NB4 (cell line): Measurements from ENCODE around the gene SLC4A2.

ENCODE experiments used
- DNase-seq: peaks from one replicate; pipeline ENCODE4 v3.0.0; 2010; ENCODE audit warnings: low read depth
- H3K4me3 ChIP-seq: one replicate; pipeline ENCODE4 v1.5.1; 2011; ENCODE audit warnings: mild to moderate bottlenecking, low read depth, low read length, moderate library complexity
- MYC ChIP-seq: IDR thresholded peaks from 2 replicates; pipeline ENCODE4 v1.6.1; 2011; ENCODE audit warnings: low read depth, low read length
- POLR2A ChIP-seq: IDR thresholded peaks from 2 replicates; pipeline ENCODE4 v1.6.1; 2011; ENCODE audit warnings: mild to moderate bottlenecking; ENCODE audit not compliant: insufficient read length; ENCODE audit errors: extremely low read depth
- TF ChIP-seq, protein P1 (sequence below): IDR thresholded peaks from 2 replicates; pipeline ENCODE4 v1.6.1; 2011; ENCODE audit warnings: low read depth, low read length
- TF ChIP-seq, protein P2 (sequence below): IDR thresholded peaks from one replicate; pipeline ENCODE4 v1.5.1; 2012; ENCODE audit warnings: low read depth, low read length

SLC4A2 gene

GRCh38 chr7:151034312-151035025 is 24.9 kb upstream of the SLC4A2 start:
- no peak for DNase-seq
- no peak for TF ChIP-seq MYC
- TF ChIP-seq POLR2A = no peak
- TF ChIP-seq, protein P1, sequence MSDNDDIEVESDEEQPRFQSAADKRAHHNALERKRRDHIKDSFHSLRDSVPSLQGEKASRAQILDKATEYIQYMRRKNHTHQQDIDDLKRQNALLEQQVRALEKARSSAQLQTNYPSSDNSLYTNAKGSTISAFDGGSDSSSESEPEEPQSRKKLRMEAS = no peak
- TF ChIP-seq, protein P2, sequence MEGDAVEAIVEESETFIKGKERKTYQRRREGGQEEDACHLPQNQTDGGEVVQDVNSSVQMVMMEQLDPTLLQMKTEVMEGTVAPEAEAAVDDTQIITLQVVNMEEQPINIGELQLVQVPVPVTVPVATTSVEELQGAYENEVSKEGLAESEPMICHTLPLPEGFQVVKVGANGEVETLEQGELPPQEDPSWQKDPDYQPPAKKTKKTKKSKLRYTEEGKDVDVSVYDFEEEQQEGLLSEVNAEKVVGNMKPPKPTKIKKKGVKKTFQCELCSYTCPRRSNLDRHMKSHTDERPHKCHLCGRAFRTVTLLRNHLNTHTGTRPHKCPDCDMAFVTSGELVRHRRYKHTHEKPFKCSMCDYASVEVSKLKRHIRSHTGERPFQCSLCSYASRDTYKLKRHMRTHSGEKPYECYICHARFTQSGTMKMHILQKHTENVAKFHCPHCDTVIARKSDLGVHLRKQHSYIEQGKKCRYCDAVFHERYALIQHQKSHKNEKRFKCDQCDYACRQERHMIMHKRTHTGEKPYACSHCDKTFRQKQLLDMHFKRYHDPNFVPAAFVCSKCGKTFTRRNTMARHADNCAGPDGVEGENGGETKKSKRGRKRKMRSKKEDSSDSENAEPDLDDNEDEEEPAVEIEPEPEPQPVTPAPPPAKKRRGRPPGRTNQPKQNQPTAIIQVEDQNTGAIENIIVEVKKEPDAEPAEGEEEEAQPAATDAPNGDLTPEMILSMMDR = no peak
- H3K4me3 ChIP-seq = no peak overlapping the region

GRCh38 chr7:151035026-151035717 is 24.2 kb upstream of the SLC4A2 start:
- TF ChIP-seq, protein P1 = no peak
- TF ChIP-seq POLR2A = no peak
- TF ChIP-seq MYC = no peak
- TF ChIP-seq, protein P2 = no peak
- H3K4me3 ChIP-seq = no peak overlapping the region
- no peak for DNase-seq

DNA sequence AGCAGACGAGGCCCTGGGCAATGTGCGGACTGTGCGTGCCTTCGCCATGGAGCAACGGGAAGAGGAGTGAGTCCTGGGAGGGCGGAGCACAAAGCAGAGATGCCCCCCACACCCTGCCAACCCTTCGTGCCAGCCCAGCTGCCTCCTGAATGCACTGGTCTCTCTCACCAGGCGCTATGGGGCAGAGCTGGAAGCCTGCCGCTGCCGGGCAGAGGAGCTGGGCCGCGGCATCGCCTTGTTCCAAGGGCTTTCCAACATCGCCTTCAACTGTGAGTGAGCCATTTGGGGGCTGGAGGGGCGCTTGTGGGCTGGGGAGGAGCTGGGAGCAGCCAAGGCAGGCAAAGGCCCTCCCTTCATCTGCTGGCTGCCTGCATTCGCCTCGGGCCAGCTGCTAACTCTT is 23.5 kb upstream of the SLC4A2 start:
- DNase-seq = no peak
- H3K4me3 ChIP-seq = no peak overlapping the region
- no peak for TF ChIP-seq MYC
- TF ChIP-seq, protein P1 = no peak
- TF ChIP-seq POLR2A = no peak
- TF ChIP-seq, protein P2 = no peak

GRCh38 chr7:151038951-151039849 is 20.2 kb upstream of the SLC4A2 start:
- no peak overlapping the region for H3K4me3 ChIP-seq
- peak; percentile 99 for DNase-seq
- no peak for TF ChIP-seq POLR2A
- TF ChIP-seq MYC = no peak
- TF ChIP-seq, protein P1 = peak; percentile 14; the same call in 1 of the 2 replicates

DNA sequence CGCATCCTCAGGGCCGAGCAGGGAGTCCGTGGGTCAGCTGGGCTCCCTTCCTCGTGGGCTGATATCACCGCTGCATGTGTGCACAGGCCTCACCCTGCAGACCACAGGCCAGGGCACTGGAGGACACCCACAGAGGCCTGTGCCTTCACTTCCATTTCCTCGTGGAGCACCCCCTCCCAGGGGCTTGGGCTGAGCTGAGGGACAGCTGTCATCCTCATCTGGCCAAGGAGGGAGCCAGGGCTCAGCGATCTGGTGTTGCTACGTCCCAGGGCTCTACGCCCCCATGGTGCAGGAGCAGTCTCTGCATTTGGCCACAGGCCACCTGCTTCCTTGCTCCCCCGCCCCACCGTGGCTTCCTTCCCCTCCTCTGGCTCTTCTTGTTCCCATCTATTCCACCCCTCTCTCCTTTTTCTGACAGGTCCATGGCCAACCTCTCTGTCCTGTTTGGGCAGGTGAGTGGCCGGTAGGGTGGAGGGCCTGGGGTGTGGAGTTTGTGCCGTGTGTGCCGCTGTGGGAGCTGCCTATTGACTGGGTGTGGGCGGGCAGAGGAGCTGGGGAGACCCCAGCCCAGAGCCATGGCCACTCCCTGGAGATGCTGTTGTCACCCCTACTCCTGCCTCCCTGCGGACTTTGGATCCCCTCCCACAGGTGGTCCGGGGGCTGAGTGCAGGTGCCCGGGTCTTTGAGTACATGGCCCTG is 19.4 kb upstream of the SLC4A2 start:
- DNase-seq = peak; percentile 54
- H3K4me3 ChIP-seq = no peak overlapping the region
- TF ChIP-seq POLR2A (no peak), MYC (no peak)
- TF ChIP-seq, protein P2 = no peak
